ENCODE data around the gene NOTUM. TPM values are rescaled to one million over a fixed set of nuclear protein-coding genes. Genes with fewer than 3 reads are reported as not detected.

The NOTUM gene
- total and polyA plus RNA-seq, 9 of the 15 experiments (the other 6 are each of a cell fraction or from before 2014, with no cell fraction given), result 0.03 to 14.0 (median 4.1) TPM

DNA sequence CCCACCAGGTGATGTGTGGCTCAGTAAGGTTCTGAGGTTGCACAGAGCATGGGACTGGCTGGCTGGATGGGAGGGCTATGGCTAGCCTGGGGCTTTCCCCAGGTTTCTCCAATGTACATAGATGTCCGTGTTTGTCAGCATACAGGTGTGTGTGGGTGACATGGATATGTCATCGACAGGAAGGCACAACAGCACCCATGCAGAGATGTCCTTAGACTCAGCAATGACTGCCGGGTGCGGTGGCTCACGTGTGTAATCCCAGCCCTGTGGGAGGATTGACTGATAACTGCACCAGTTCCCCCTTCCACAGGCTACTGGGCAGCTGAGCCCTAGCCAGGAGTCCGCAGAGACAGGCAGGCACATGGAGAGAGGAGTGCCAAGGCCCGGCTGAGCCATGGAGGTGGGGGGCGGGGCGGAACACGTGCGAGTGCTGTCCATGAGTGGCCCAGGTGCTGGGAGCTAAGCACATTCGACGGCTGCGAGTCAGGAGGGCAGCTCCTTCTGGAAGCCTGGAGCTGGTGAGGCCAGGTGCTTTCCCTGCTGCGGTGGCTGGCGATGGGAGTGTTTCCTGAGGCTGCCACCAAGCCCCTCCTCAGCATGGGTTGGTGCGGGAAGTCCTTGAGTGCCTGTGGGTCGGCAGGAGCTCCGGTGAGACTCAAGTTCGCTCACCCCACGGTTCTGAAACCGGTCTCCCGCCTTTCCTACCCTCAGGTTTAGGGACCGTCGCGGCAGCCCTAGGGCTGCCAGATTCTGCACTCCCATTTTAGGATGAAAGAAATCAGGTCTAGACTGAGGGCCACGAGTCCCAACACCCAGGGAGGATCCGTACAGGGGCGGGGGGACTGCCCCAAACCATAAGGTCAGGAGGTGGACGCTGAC, 15.6 kb upstream of the NOTUM start (continued):
- TF ChIP-seq, protein P1, sequence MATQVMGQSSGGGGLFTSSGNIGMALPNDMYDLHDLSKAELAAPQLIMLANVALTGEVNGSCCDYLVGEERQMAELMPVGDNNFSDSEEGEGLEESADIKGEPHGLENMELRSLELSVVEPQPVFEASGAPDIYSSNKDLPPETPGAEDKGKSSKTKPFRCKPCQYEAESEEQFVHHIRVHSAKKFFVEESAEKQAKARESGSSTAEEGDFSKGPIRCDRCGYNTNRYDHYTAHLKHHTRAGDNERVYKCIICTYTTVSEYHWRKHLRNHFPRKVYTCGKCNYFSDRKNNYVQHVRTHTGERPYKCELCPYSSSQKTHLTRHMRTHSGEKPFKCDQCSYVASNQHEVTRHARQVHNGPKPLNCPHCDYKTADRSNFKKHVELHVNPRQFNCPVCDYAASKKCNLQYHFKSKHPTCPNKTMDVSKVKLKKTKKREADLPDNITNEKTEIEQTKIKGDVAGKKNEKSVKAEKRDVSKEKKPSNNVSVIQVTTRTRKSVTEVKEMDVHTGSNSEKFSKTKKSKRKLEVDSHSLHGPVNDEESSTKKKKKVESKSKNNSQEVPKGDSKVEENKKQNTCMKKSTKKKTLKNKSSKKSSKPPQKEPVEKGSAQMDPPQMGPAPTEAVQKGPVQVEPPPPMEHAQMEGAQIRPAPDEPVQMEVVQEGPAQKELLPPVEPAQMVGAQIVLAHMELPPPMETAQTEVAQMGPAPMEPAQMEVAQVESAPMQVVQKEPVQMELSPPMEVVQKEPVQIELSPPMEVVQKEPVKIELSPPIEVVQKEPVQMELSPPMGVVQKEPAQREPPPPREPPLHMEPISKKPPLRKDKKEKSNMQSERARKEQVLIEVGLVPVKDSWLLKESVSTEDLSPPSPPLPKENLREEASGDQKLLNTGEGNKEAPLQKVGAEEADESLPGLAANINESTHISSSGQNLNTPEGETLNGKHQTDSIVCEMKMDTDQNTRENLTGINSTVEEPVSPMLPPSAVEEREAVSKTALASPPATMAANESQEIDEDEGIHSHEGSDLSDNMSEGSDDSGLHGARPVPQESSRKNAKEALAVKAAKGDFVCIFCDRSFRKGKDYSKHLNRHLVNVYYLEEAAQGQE (IDR thresholded peaks at IDR 0.05; ENCODE audit: borderline replicate concordance), result peak; percentile 13; the same call in 1 of the 2 replicates
- TF ChIP-seq, protein P1 (CRISPR knock-in tag; IDR thresholded peaks at IDR 0.05; ENCODE audit: low read depth), result no peak
- no peak for TF ChIP-seq PML (IDR thresholded peaks at IDR 0.05; ENCODE audit: low read length)
- TF ChIP-seq, protein P2, sequence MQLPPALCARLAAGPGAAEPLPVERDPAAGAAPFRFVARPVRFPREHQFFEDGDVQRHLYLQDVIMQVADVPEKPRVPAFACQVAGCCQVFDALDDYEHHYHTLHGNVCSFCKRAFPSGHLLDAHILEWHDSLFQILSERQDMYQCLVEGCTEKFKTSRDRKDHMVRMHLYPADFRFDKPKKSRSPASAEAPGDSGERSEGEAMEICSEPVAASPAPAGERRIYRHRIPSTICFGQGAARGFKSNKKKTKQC (CRISPR knock-in tag; IDR thresholded peaks at IDR 0.05), result peak; percentile 17; the same call in 1 of the 2 replicates
- peak; percentile 36; the same call in 1 of the 2 replicates for TF ChIP-seq ZNF232 (CRISPR knock-in tag; IDR thresholded peaks at IDR 0.05)
- no peak for TF ChIP-seq FOXK2 (conservative IDR thresholded peaks at IDR 0.05 in 1 of 2, IDR thresholded peaks at IDR 0.05 in 1 of 2; ENCODE audit: low read depth in 2 of 2)
- TF ChIP-seq, protein P3, sequence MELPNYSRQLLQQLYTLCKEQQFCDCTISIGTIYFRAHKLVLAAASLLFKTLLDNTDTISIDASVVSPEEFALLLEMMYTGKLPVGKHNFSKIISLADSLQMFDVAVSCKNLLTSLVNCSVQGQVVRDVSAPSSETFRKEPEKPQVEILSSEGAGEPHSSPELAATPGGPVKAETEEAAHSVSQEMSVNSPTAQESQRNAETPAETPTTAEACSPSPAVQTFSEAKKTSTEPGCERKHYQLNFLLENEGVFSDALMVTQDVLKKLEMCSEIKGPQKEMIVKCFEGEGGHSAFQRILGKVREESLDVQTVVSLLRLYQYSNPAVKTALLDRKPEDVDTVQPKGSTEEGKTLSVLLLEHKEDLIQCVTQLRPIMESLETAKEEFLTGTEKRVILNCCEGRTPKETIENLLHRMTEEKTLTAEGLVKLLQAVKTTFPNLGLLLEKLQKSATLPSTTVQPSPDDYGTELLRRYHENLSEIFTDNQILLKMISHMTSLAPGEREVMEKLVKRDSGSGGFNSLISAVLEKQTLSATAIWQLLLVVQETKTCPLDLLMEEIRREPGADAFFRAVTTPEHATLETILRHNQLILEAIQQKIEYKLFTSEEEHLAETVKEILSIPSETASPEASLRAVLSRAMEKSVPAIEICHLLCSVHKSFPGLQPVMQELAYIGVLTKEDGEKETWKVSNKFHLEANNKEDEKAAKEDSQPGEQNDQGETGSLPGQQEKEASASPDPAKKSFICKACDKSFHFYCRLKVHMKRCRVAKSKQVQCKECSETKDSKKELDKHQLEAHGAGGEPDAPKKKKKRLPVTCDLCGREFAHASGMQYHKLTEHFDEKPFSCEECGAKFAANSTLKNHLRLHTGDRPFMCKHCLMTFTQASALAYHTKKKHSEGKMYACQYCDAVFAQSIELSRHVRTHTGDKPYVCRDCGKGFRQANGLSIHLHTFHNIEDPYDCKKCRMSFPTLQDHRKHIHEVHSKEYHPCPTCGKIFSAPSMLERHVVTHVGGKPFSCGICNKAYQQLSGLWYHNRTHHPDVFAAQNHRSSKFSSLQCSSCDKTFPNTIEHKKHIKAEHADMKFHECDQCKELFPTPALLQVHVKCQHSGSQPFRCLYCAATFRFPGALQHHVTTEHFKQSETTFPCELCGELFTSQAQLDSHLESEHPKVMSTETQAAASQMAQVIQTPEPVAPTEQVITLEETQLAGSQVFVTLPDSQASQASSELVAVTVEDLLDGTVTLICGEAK (IDR thresholded peaks at IDR 0.05), result no peak
- TF ChIP-seq, protein P3 (CRISPR knock-in tag; IDR thresholded peaks at IDR 0.05), result peak; percentile 59; the same call in 1 of the 2 replicates
